Effector memory CD8-positive, alpha-beta T cell (primary cell): Measurements from ENCODE around the gene NECTIN4.
"Not testable (repeated sequence)": the region's sequence is repeated elsewhere in the genome, so short reads cannot be mapped to it uniquely, and the experiment has no call there.

Source experiments
- ATAC-seq: fragments of 150-1000 bp; cut with Tn5 transposase; replicated peaks from 2 replicates; pipeline ENCODE4 v1.10.0; 2021; ENCODE audit warnings: mild to moderate bottlenecking, moderate library complexity
- DNase-seq, 3 experiments: peaks; one replicate each; pipeline ENCODE4 v3.0.0; 2021
- H3K27ac Mint-ChIP-seq, 2 donors: one replicate each; pipeline ENCODE4 v1.8.0; 2022; ENCODE audit warnings: mild to moderate bottlenecking in 2 of 2, mixed read lengths in 2 of 2, moderate library complexity in 2 of 2
- H3K27me3 Mint-ChIP-seq, 2 donors: one replicate each; pipeline ENCODE4 v1.8.0; 2022; ENCODE audit warnings: mixed read lengths in 2 of 2
- H3K36me3 Mint-ChIP-seq: one replicate; pipeline ENCODE4 v1.8.0; 2022; ENCODE audit warnings: mild to moderate bottlenecking, moderate library complexity, mixed read lengths; ENCODE audit not compliant: insufficient read depth
- H3K4me1 Mint-ChIP-seq, 2 donors: one replicate each; pipeline ENCODE4 v1.8.0; 2022; ENCODE audit warnings: low read depth in 2 of 2, mixed read lengths in 2 of 2
- H3K4me3 Mint-ChIP-seq, 2 donors: one replicate each; pipeline ENCODE4 v1.8.0; 2022; ENCODE audit warnings: mild to moderate bottlenecking in 2 of 2, mixed read lengths in 2 of 2, moderate library complexity in 2 of 2
- H3K9me3 Mint-ChIP-seq, 2 donors: one replicate each; pipeline ENCODE4 v1.8.0; 2022; ENCODE audit warnings: mixed read lengths in 2 of 2

NECTIN4 gene

GRCh38 chr1:161119092-161119903 is 29.9 kb upstream of the NECTIN4 start:
- Mint-ChIP-seq H3K9me3 (no peaks in the 10 kb centered on the region), H3K4me1 (peaks cover 32 to 41% of the 10 kb centered on the region in 2 donors), H3K27ac (peak overlapping the region; percentile 94 to 98), H3K36me3 (peaks cover 59% of the 10 kb centered on the region), H3K4me3 (peak overlapping the region; percentile 96 to 97), H3K27me3 (no peaks in the 10 kb centered on the region)
- ATAC-seq (peak; percentile 61), DNase-seq (peak; percentile 49 to 59 (median 53))

GRCh38 chr1:161117759-161118581 is 28.6 kb upstream of the NECTIN4 start, which contains the start of the genes NIT1 and PFDN2:
TSS of gene NIT1 (plus strand) at chr1:161118105. CDS start at chr1:161118177, 72 bp downstream.
TSS of gene PFDN2 (minus strand) at chr1:161118037. CDS start at chr1:161118026, 11 bp downstream.
- DNase-seq (peak; percentile 78 to 82 (median 80)), ATAC-seq (peak; percentile 80)
- peaks cover 46% of the 10 kb centered on the region for H3K36me3 Mint-ChIP-seq

GRCh38 chr1:161115961-161116360 is 26.6 kb upstream of the NECTIN4 start:
- H3K27me3 Mint-ChIP-seq, DNase-seq, H3K9me3 Mint-ChIP-seq, H3K27ac Mint-ChIP-seq, ATAC-seq: not testable (repeated sequence)
- peaks cover 26% of the 10 kb centered on the region for H3K36me3 Mint-ChIP-seq
- peak overlapping the region; percentile 96 to 97 for H3K4me3 Mint-ChIP-seq
- peaks cover 46 to 52% of the 10 kb centered on the region in 2 donors for H3K4me1 Mint-ChIP-seq

More at GRCh38 chr1:161117759-161118581, 28.6 kb upstream of the NECTIN4 start, which contains the start of the genes NIT1 and PFDN2:
- H3K4me3 Mint-ChIP-seq, result peak within 1 kb of the TSS; percentile 96 to 97
- H3K27ac Mint-ChIP-seq, result peak within 1 kb of the TSS; percentile 94 to 98
- no peaks in the 10 kb centered on the region for H3K9me3 Mint-ChIP-seq
- H3K4me1 Mint-ChIP-seq, result peaks cover 43 to 50% of the 10 kb centered on the region in 2 donors
- H3K27me3 Mint-ChIP-seq, result no peaks in the 10 kb centered on the region

- DNase-seq (no peak), ATAC-seq (no peak)
- H3K27me3 Mint-ChIP-seq, result no peaks in the 10 kb centered on the region
- H3K4me3 Mint-ChIP-seq, result peak overlapping the region in 1 of 2 donors; percentile 97
- no peak overlapping the region for H3K27ac Mint-ChIP-seq
- peaks cover 44 to 52% of the 10 kb centered on the region in 2 donors for H3K4me1 Mint-ChIP-seq
- peaks cover 26% of the 10 kb centered on the region for H3K36me3 Mint-ChIP-seq
- H3K9me3 Mint-ChIP-seq, result no peaks in the 10 kb centered on the region
Observed at GRCh38 chr1:161115132-161115711, 25.9 kb upstream of the NECTIN4 start.

GRCh38 chr1:161114556-161114955 is 25.2 kb upstream of the NECTIN4 start:
- peaks cover 24% of the 10 kb centered on the region for H3K36me3 Mint-ChIP-seq
- H3K9me3 Mint-ChIP-seq, result no peaks in the 10 kb centered on the region
- peak overlapping the region in 1 of 2 donors; percentile 14 for H3K27ac Mint-ChIP-seq
- DNase-seq (no peak), ATAC-seq (no peak)
- peaks cover 40 to 49% of the 10 kb centered on the region in 2 donors for H3K4me1 Mint-ChIP-seq
- H3K4me3 Mint-ChIP-seq, result no peak overlapping the region
- no peaks in the 10 kb centered on the region for H3K27me3 Mint-ChIP-seq

- Mint-ChIP-seq H3K4me3 (no peak overlapping the region), H3K27ac (peak overlapping the region in 1 of 2 donors; percentile 14), H3K27me3 (no peaks in the 10 kb centered on the region), H3K4me1 (peaks cover 34 to 45% of the 10 kb centered on the region in 2 donors), H3K36me3 (peaks cover 24% of the 10 kb centered on the region), H3K9me3 (no peaks in the 10 kb centered on the region)
- DNase-seq, result no peak
- ATAC-seq, result no peak
Observed at GRCh38 chr1:161113915-161114314, 24.6 kb upstream of the NECTIN4 start.

GRCh38 chr1:161111527-161111926 is 22.2 kb upstream of the NECTIN4 start:
- H3K27ac Mint-ChIP-seq, result no peak overlapping the region
- no peaks in the 10 kb centered on the region for H3K9me3 Mint-ChIP-seq
- ATAC-seq (no peak), DNase-seq (no peak)
- H3K36me3 Mint-ChIP-seq, result peaks cover 21% of the 10 kb centered on the region
- H3K4me3 Mint-ChIP-seq, result no peak overlapping the region
- H3K4me1 Mint-ChIP-seq, result peaks cover 23 to 38% of the 10 kb centered on the region in 2 donors
- H3K27me3 Mint-ChIP-seq, result no peaks in the 10 kb centered on the region

- Mint-ChIP-seq H3K27me3 (no peaks in the 10 kb centered on the region), H3K4me1 (peaks cover 21 to 38% of the 10 kb centered on the region in 2 donors), H3K4me3 (no peak overlapping the region), H3K27ac (no peak overlapping the region), H3K9me3 (no peaks in the 10 kb centered on the region), H3K36me3 (peaks cover 18% of the 10 kb centered on the region)
- ATAC-seq (no peak), DNase-seq (no peak)
Observed at GRCh38 chr1:161111117-161111516, 21.8 kb upstream of the NECTIN4 start.

GRCh38 chr1:161106431-161106830 is 17.1 kb upstream of the NECTIN4 start:
- H3K4me1 Mint-ChIP-seq, result peaks cover 4 to 21% of the 10 kb centered on the region in 2 donors
- H3K36me3 Mint-ChIP-seq, result peaks cover 22% of the 10 kb centered on the region
- ATAC-seq (no peak), DNase-seq (no peak)
- H3K27ac Mint-ChIP-seq, result peak overlapping the region; percentile 1 to 30
- H3K27me3 Mint-ChIP-seq, result no peaks in the 10 kb centered on the region
- H3K4me3 Mint-ChIP-seq, result no peak overlapping the region
- no peaks in the 10 kb centered on the region for H3K9me3 Mint-ChIP-seq

GRCh38 chr1:161100556-161100955 is 11.2 kb upstream of the NECTIN4 start:
- Mint-ChIP-seq H3K27me3 (no peaks in the 10 kb centered on the region), H3K36me3 (peaks cover 59% of the 10 kb centered on the region), H3K4me3 (no peak overlapping the region), H3K27ac (no peak overlapping the region), H3K9me3 (no peaks in the 10 kb centered on the region), H3K4me1 (peaks cover 21 to 26% of the 10 kb centered on the region in 2 donors)
- ATAC-seq (no peak), DNase-seq (no peak)

GRCh38 chr1:161099090-161099802 is 9.9 kb upstream of the NECTIN4 start:
- peak overlapping the region; percentile 89 to 93 for H3K4me3 Mint-ChIP-seq
- ATAC-seq (no peak), DNase-seq (no peak)
- peaks cover 59% of the 10 kb centered on the region for H3K36me3 Mint-ChIP-seq
- H3K9me3 Mint-ChIP-seq, result no peaks in the 10 kb centered on the region
- H3K27ac Mint-ChIP-seq, result peak overlapping the region; percentile 99 to 100
- peaks cover 19 to 21% of the 10 kb centered on the region in 2 donors for H3K4me1 Mint-ChIP-seq
- H3K27me3 Mint-ChIP-seq, result no peaks in the 10 kb centered on the region

- peaks cover 59% of the 10 kb centered on the region for H3K36me3 Mint-ChIP-seq
- peak; percentile 79 for ATAC-seq
- H3K27ac Mint-ChIP-seq, result peak within 1 kb of the TSS; percentile 99 to 100
- H3K4me1 Mint-ChIP-seq, result peaks cover 19 to 21% of the 10 kb centered on the region in 2 donors
- H3K9me3 Mint-ChIP-seq, result no peaks in the 10 kb centered on the region
- H3K4me3 Mint-ChIP-seq, result peak within 1 kb of the TSS; percentile 89 to 93
- DNase-seq, result peak; percentile 59 to 64 (median 61)
- H3K27me3 Mint-ChIP-seq, result no peaks in the 10 kb centered on the region
Observed at GRCh38 chr1:161098210-161099068, 9.1 kb upstream of the NECTIN4 start, which contains the start of gene KLHDC9. TSS of gene KLHDC9 (plus strand) at chr1:161098361. CDS start at chr1:161098536, 175 bp downstream.
